HS-27A (cell line): ENCODE measurements around the gene ETS2.

ENCODE experiments used
- DNase-seq: peaks from one replicate; pipeline ENCODE4 v3.0.0-alpha.2; 2012; ENCODE audit warnings: low read depth, missing footprints

Gene ETS2

GRCh38 chr21:38861989-38862683 lies 56.4 kb downstream of the ETS2 start:
- no peak for DNase-seq

- DNase-seq = no peak
These were observed 57.6 kb downstream of the ETS2 start for GRCh38 chr21:38863291-38863690.

GRCh38 chr21:38863843-38864363 lies 58.2 kb downstream of the ETS2 start:
- DNase-seq = no peak

- DNase-seq = no peak
These were observed 59.2 kb downstream of the ETS2 start for GRCh38 chr21:38864964-38865363.

- DNase-seq = no peak
These were observed 63.5 kb downstream of the ETS2 start for GRCh38 chr21:38869196-38869595.

- DNase-seq = no peak
These were observed 64.2 kb downstream of the ETS2 start for GRCh38 chr21:38869946-38870345.
